Ovary (tissue), 9 donors: ENCODE results near the gene ALDH3A2. TPM values are rescaled to one million over a fixed set of nuclear protein-coding genes. Genes with fewer than 3 reads are reported as not detected.

Source experiments
- DNase-seq, 5 donors: peaks; one replicate each; pipeline ENCODE4 v3.0.0-alpha.2; 2019 to 2020
- H3K27ac ChIP-seq, 2 donors: fragments of 200-600 bp; one replicate each; pipeline versions ENCODE4 v1.5.1 to v1.8.0; 2019 to 2022
- H3K27me3 ChIP-seq: fragments of 200-600 bp; one replicate; pipeline ENCODE4 v1.8.0; 2022
- H3K36me3 ChIP-seq: fragments of 200-600 bp; sonication (generic); one replicate; pipeline ENCODE4 v1.5.1; 2019
- H3K4me1 ChIP-seq: one replicate; pipeline ENCODE4 v1.8.1; 2013; ENCODE audit warnings: mild to moderate bottlenecking, moderate library complexity; ENCODE audit not compliant: insufficient read depth
- H3K4me3 ChIP-seq: fragments of 200-600 bp; sonication (generic); one replicate; pipeline ENCODE4 v1.5.1; 2017
- H3K9me3 ChIP-seq, 2 donors: fragments of 200-600 bp in 1 of 2; sonication (generic) in 1 of 2; one replicate each; pipeline versions ENCODE4 v1.5.1 to v1.8.1; 2013 to 2019; ENCODE audit warnings: mild to moderate bottlenecking in 1 of 2, moderate library complexity in 1 of 2
- EP300 ChIP-seq: sonication (generic); formaldehyde crosslinking; IDR thresholded peaks from one replicate; pipeline ENCODE4 v1.6.1; 2017; ENCODE audit warnings: antibody characterized with exemption
- POLR2A ChIP-seq: fragments of 450-650 bp; IDR thresholded peaks from one replicate; pipeline ENCODE4 v1.6.1; 2017; ENCODE audit warnings: antibody characterized with exemption, mild to moderate bottlenecking, moderate library complexity
- WGBS, 3 donors: extraction: QIAGEN DNeasy Blood & Tissue Kit in 1 of 3; methylation state at CpG; one replicate each; pipeline versions ENCODE4 v1.1.5 to v1.1.7; 2013 to 2017; 5-methylcytosine and 5-hydroxymethylcytosine counted together
- intact Hi-C, 4 donors: fragments of 100-400 bp; cut with DNase I; formaldehyde crosslinking; loops; one replicate each; pipeline versions ENCODE4 v1.11.0 to v1.15.1; 2022 to 2023
- polyA plus RNA-seq, 2 donors: library from polyadenylated mRNA; stranded (reverse); fragments of 200-250 nt in 1 of 2; fragments of 350-450 nt in 1 of 2; fragmentation: Illumina TruSeq in 1 of 2; extraction: RNeasy Lipid Tissue Mini Kit (QIAGEN cat#74804) in 1 of 2; gene quantifications; one replicate each; pipeline ENCODE4 v1.2.3, GENCODE V29; 2013 to 2014
- total RNA-seq, 7 donors: library from RNA; depleted of rRNA in 2 of 7; stranded (reverse); fragments of >200 nt in 2 of 7; fragmentation: NEBNext Ultra II Directional in 3 of 7; extraction: Animal tissue kit (Norgen Biotek cat#: 25700) in 3 of 7; gene quantifications; one replicate each; pipeline versions ENCODE4 v1.1.0 to v1.2.4, GENCODE V29; 2016 to 2023
- TF ChIP-seq, protein P1 (sequence below), 3 donors: fragments of 450-650 bp in 2 of 3; fragments of 200-600 bp in 1 of 3; IDR thresholded peaks; one replicate each; pipeline versions ENCODE4 v1.5.1 to v1.8.0; 2016 to 2022; ENCODE audit warnings: antibody characterized with exemption in 3 of 3, mild to moderate bottlenecking in 1 of 3
- donor health status: DM: no; HTN: no; CAD: no; lungs with moderate emphysema.
- donor health status: DM: no; HTN: no; CAD: no.
- donor health status: Bipolar disorder and iron deficiency.
- donor health status: DM: yes; HTN: yes; CAD: no.
- donor health status: DM: no; HTN: no; CAD: no.
- donor health status: DM: yes; HTN: yes; CAD: no.

The ALDH3A2 gene
- total and polyA plus RNA-seq, 9 donors: 31.1 to 126 (median 74.6) TPM

DNA sequence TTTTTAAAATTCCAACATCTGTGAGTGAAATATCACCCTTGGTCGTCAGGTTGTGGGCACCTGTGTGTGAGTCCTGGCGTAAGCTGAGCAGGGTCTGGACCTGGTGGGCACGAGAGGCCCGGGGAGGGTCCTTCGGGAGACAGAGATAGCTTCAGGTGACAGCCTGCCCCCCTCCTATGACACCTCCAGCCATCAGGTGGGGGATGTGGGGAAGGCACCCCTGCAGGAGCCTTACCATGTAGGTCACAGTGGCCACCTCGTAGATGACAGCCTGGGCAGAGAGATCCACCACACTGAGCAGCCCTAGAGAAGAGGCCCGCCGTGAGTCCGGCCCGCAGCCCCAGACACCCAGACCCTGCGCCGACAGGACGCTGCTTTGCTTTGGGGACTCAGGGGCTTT, 56.6 kb downstream of the ALDH3A2 start:
- no peak overlapping the region for H3K4me3 ChIP-seq
- peaks cover 1% of the 10 kb centered on the region for H3K4me1 ChIP-seq
- H3K27me3 ChIP-seq: no peaks in the 10 kb centered on the region
- intact Hi-C loops: no loop called here
- no peak overlapping the region for H3K27ac ChIP-seq
- TF ChIP-seq POLR2A: no peak
- TF ChIP-seq, protein P1, sequence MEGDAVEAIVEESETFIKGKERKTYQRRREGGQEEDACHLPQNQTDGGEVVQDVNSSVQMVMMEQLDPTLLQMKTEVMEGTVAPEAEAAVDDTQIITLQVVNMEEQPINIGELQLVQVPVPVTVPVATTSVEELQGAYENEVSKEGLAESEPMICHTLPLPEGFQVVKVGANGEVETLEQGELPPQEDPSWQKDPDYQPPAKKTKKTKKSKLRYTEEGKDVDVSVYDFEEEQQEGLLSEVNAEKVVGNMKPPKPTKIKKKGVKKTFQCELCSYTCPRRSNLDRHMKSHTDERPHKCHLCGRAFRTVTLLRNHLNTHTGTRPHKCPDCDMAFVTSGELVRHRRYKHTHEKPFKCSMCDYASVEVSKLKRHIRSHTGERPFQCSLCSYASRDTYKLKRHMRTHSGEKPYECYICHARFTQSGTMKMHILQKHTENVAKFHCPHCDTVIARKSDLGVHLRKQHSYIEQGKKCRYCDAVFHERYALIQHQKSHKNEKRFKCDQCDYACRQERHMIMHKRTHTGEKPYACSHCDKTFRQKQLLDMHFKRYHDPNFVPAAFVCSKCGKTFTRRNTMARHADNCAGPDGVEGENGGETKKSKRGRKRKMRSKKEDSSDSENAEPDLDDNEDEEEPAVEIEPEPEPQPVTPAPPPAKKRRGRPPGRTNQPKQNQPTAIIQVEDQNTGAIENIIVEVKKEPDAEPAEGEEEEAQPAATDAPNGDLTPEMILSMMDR (IDR thresholded peaks at IDR 0.05): no peak
- no peak for TF ChIP-seq EP300
- H3K9me3 ChIP-seq: no peaks in the 10 kb centered on the region
- no peak for DNase-seq
- 89 to 94% (median 89%) methylated on average over 13 of the region's 13 CpGs for WGBS, 3 donors
- no peaks in the 10 kb centered on the region for H3K36me3 ChIP-seq

DNA sequence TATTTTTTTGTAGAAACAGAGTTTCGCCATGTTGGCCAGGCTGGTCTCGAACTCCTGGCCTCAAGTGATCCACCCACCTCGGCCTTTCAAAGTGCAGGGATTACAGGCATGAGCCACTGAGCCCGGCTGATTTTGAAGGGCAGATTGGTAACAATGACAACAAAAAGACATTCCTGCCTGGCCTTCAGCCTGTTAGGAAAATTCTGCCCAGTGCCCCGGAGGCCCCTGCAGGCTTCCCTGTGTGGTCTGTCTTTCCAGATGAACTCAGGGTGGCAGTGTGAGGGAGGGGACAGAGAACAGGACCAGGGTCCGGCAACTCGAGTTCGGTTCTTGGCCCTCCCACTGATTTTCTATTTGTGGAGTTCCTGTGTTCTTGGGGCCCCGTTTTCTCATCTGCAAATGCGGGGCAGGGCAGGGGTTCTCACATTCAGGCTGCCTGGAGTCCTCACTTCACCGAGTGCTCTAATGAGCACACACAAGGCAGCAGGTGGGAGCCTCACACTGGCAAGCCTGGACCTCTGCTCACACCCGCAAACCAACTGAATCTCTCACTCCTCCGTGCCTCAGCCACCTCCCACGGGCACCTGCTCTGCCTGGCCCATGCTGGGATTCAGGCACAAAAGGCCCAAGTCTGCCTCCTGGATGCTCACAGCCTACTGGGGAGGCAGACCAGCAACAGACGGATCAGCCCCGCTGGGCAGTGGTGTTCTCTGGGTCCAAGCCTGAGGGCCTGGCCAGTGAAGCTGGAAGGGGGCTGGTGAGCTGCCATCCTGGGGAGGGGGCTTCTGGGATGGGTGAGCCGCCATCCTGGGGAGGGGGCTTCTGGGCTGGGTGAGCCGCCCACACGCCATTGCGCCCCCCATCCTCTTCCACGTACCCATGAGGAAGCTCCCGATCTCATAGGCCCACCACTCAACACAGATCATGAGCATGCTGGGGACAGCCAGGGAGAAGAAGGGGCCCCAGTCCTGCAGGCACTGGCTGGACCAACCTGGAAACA, 57.5 kb downstream of the ALDH3A2 start:
- TF ChIP-seq POLR2A: no peak
- TF ChIP-seq EP300: no peak
- TF ChIP-seq, protein P1 (IDR thresholded peaks at IDR 0.05): no peak
- no peak for DNase-seq
- no peaks in the 10 kb centered on the region for H3K27me3 ChIP-seq
- no peaks in the 10 kb centered on the region for H3K36me3 ChIP-seq
- no peak overlapping the region for H3K4me3 ChIP-seq
- intact Hi-C loops: no loop called here
- H3K27ac ChIP-seq: no peak overlapping the region
- H3K9me3 ChIP-seq: no peaks in the 10 kb centered on the region
- WGBS, 3 donors: 79 to 88% (median 80%) methylated on average over 22 of the region's 22 CpGs
- peaks cover 1% of the 10 kb centered on the region for H3K4me1 ChIP-seq

DNA sequence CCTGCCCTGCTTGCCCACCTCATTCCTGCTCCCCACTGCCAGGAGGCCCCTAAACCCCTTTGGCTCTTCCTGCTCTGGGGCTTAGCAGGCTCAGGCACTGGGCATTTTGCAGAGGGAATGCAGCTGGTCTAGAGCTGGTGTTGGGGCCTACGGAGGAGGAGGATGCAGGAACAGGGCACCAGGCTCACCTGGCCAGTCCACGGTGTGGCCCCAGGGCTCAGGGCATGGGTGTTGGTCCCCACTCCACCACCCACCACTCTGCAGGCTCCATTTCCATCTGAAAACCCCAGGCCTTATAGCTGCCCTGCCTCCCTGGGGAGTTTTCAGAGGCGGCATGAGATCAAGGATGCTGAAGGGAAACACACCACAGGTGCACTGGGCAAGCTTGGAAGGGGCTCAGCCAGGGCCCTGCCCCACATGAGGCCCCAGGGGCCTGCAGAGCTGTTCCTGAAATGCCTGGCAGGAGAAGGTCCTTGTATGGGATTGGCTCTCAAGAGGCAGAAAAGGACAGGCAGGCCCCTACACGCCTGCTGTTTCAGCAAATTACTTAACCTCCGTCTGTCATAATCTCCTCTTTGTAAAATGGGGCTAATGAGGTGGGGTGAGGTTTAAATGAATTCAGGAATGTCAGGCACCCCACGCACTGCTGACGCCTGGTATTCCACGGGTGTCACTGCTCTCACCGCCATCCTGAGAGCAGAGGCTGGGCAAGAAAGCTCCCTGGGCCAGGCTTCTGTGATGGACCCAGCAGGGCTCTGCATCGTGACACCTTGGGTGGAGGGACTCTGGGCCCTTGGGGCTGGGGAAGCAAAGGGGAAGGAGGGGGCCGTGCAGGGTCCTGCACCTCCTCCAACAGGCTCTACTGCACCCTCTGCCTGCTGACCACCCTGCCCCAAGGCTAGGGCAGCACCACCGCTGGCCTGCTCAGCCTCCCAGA, 58.5 kb downstream of the ALDH3A2 start:
- no peak for DNase-seq
- Histone ChIP-seq H3K4me1 (peaks cover under 1% of the 10 kb centered on the region), H3K9me3 (no peaks in the 10 kb centered on the region), H3K27ac (no peak overlapping the region), H3K36me3 (no peaks in the 10 kb centered on the region), H3K27me3 (no peaks in the 10 kb centered on the region), H3K4me3 (no peak overlapping the region)
- no peak for TF ChIP-seq POLR2A
- TF ChIP-seq, protein P1 (IDR thresholded peaks at IDR 0.05): no peak
- no peak for TF ChIP-seq EP300
- intact Hi-C loops: no loop called here
- 69 to 90% (median 79%) methylated on average over 11 to 12 of the region's 12 CpGs for WGBS, 3 donors

DNA sequence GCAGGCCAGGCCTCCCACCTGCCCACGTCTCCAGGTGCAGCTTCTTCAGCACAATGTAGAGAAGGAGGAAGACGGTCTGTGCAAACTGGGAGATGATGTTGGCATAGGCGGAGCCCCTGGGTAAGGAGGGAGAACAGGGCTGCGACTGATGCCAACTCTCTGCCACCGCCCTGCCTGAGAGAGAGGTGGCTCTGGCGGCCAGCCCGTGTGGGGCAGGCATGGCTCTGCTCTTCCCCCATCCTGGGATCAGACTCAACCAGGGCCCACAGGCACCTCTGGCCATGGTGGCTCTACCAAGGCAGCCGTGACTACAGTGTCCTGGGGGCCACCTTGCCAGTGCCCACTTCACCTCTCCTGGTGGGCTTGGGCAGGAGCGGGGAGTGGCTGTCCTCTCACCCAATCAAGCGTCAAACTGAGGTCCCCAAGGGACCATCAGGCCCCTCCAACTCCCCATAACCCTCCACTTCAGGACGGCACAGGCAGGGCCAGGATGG, 59.2 kb downstream of the ALDH3A2 start:
- 87 to 93% (median 89%) methylated on average over 9 to 11 of the region's 11 CpGs for WGBS, 3 donors
- Histone ChIP-seq H3K4me1 (no peaks in the 10 kb centered on the region), H3K9me3 (no peaks in the 10 kb centered on the region), H3K4me3 (no peak overlapping the region), H3K36me3 (no peaks in the 10 kb centered on the region), H3K27ac (no peak overlapping the region), H3K27me3 (no peaks in the 10 kb centered on the region)
- DNase-seq: no peak
- TF ChIP-seq, protein P1 (IDR thresholded peaks at IDR 0.05): no peak
- TF ChIP-seq EP300: no peak
- intact Hi-C loops: no loop called here
